Uterus (tissue), 2 donors: ENCODE results near the gene SYCE1L.

Source experiments
- CTCF ChIP-seq, 4 experiments: fragments of 200-600 bp in 2 of 4; fragments of 450-650 bp in 2 of 4; sonication (generic) in 2 of 4; IDR thresholded peaks; one replicate each; pipeline ENCODE4 v1.5.1; 2016 to 2019; ENCODE audit warnings: antibody characterized with exemption in 4 of 4, mild to moderate bottlenecking in 2 of 4, moderate library complexity in 1 of 4
- POLR2A ChIP-seq, 2 donors: fragments of 450-650 bp; IDR thresholded peaks; one replicate each; pipeline ENCODE4 v1.6.1; 2016; ENCODE audit warnings: antibody characterized with exemption in 2 of 2, mild to moderate bottlenecking in 1 of 2, moderate library complexity in 1 of 2

GRCh38 chr16:77206533-77206932, 7.3 kb downstream of the SYCE1L start:
- TF ChIP-seq CTCF (IDR thresholded peaks at IDR 0.05) (no peak), POLR2A (IDR thresholded peaks at IDR 0.05) (no peak)
